ENCODE data around the gene G6PC3.

G6PC3 gene

DNA sequence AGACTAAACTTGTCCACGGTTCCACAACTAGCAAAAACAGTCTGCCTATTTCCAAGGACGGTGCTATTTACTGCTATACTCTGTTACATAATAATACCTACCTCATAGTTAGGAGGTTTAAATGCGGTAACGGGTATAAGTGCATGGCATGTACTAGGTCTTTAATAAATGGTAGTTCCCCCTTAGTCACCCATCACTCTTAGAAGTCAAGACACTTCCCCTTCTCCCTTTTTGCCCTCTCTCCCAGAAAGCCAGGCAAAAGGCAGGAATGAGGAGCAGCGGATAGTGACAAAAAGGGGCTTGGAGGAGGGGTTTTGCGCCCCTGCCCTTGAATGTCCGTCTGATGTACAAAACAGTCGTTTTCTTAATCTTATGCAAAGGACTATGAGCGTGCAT is 3.0 kb upstream of the G6PC3 start:
- Histone ChIP-seq H3K4me3 (ENCODE audit: low read length) (no peak overlapping the region), H2AFZ (ENCODE audit: low read depth, low read length) (no peak overlapping the region), H3K27me3 (ENCODE audit: insufficient read depth, low read length) (no peaks in the 10 kb centered on the region), H3K4me1 (ENCODE audit: insufficient read depth, low read length) (peaks cover 14% of the 10 kb centered on the region), H3K36me3 (ENCODE audit: insufficient read depth, low read length) (peaks cover 16% of the 10 kb centered on the region), H3K9me3 (ENCODE audit: low read length) (no peaks in the 10 kb centered on the region)

GRCh38 chr17:44069974-44070454 is 521 bp upstream of the G6PC3 start:
- Histone ChIP-seq H3K36me3 (ENCODE audit: insufficient read depth, low read length) (peaks cover 15% of the 10 kb centered on the region), H3K4me1 (ENCODE audit: insufficient read depth, low read length) (peaks cover 14% of the 10 kb centered on the region), H3K9me3 (ENCODE audit: low read length) (no peaks in the 10 kb centered on the region), H3K27me3 (ENCODE audit: insufficient read depth, low read length) (no peaks in the 10 kb centered on the region), H2AFZ (ENCODE audit: low read depth, low read length) (no peak overlapping the region), H3K4me3 (ENCODE audit: low read length) (peak overlapping the region; percentile 67)

GRCh38 chr17:44071198-44071520 is 624 bp downstream of the G6PC3 start:
- H3K27me3 ChIP-seq (ENCODE audit: insufficient read depth, low read length), result no peaks in the 10 kb centered on the region
- H3K36me3 ChIP-seq (ENCODE audit: insufficient read depth, low read length), result peaks cover 27% of the 10 kb centered on the region
- H3K4me1 ChIP-seq (ENCODE audit: insufficient read depth, low read length), result peaks cover 10% of the 10 kb centered on the region
- peak overlapping the region; percentile 67 for H3K4me3 ChIP-seq (ENCODE audit: low read length)
- no peak overlapping the region for H2AFZ ChIP-seq (ENCODE audit: low read depth, low read length)
- no peaks in the 10 kb centered on the region for H3K9me3 ChIP-seq (ENCODE audit: low read length)

GRCh38 chr17:44071772-44072171 is 1.2 kb downstream of the G6PC3 start:
- H3K9me3 ChIP-seq (ENCODE audit: low read length), result no peaks in the 10 kb centered on the region
- H2AFZ ChIP-seq (ENCODE audit: low read depth, low read length), result no peak overlapping the region
- H3K36me3 ChIP-seq (ENCODE audit: insufficient read depth, low read length), result peaks cover 33% of the 10 kb centered on the region
- H3K4me1 ChIP-seq (ENCODE audit: insufficient read depth, low read length), result peaks cover 10% of the 10 kb centered on the region
- H3K27me3 ChIP-seq (ENCODE audit: insufficient read depth, low read length), result no peaks in the 10 kb centered on the region
- peak overlapping the region; percentile 67 for H3K4me3 ChIP-seq (ENCODE audit: low read length)

DNA sequence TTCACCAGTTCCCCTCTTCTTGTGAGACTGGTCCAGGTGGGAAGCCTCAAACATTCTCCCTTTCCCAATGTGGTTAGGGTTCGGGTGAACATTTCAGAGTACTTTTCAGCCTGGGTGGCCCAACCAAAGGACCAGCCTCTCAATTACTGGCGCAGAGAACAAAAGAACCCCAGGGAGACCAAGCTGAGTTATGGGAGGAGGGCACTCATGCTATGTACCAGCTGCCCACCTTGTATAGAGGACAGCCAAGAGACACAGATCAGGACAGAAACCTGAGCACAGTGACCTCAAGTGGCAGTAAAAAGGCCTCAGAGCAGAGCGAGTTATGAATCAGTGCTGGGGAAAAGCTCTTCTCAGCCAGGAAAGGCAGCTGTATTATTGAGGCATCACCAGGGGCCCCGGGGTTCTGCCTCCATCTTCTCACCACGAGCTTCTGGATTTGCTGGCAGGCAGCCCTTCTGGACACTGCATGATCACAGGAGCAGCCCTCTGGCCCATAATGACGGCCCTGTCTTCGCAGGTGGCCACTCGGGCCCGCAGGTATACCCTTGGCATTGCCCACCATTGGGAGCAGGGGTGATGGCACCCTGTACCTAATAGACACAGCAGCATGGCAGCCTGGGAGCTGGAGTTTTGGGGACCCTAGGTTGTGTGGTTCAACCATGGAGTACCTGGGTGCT is 3.8 kb downstream of the G6PC3 start:
- Histone ChIP-seq H3K36me3 (ENCODE audit: insufficient read depth, low read length) (peaks cover 51% of the 10 kb centered on the region), H3K4me1 (ENCODE audit: insufficient read depth, low read length) (peaks cover 10% of the 10 kb centered on the region), H3K4me3 (ENCODE audit: low read length) (no peak overlapping the region), H3K27me3 (ENCODE audit: insufficient read depth, low read length) (no peaks in the 10 kb centered on the region), H3K9me3 (ENCODE audit: low read length) (no peaks in the 10 kb centered on the region), H2AFZ (ENCODE audit: low read depth, low read length) (no peak overlapping the region)

GRCh38 chr17:44074911-44075285 is 4.4 kb downstream of the G6PC3 start:
- no peaks in the 10 kb centered on the region for H3K9me3 ChIP-seq (ENCODE audit: low read length)
- H2AFZ ChIP-seq (ENCODE audit: low read depth, low read length), result no peak overlapping the region
- H3K4me1 ChIP-seq (ENCODE audit: insufficient read depth, low read length), result peaks cover 9% of the 10 kb centered on the region
- H3K27me3 ChIP-seq (ENCODE audit: insufficient read depth, low read length), result no peaks in the 10 kb centered on the region
- H3K36me3 ChIP-seq (ENCODE audit: insufficient read depth, low read length), result peaks cover 54% of the 10 kb centered on the region
- no peak overlapping the region for H3K4me3 ChIP-seq (ENCODE audit: low read length)

- Histone ChIP-seq H2AFZ (ENCODE audit: low read depth, low read length) (no peak overlapping the region), H3K9me3 (ENCODE audit: low read length) (no peaks in the 10 kb centered on the region), H3K27me3 (ENCODE audit: insufficient read depth, low read length) (no peaks in the 10 kb centered on the region), H3K4me1 (ENCODE audit: insufficient read depth, low read length) (peaks cover 15% of the 10 kb centered on the region), H3K4me3 (ENCODE audit: low read length) (no peak overlapping the region), H3K36me3 (ENCODE audit: insufficient read depth, low read length) (peaks cover 57% of the 10 kb centered on the region)
Observed at GRCh38 chr17:44075598-44076293, 5.2 kb downstream of the G6PC3 start.

GRCh38 chr17:44076716-44077594 is 6.4 kb downstream of the G6PC3 start:
- H2AFZ ChIP-seq (ENCODE audit: low read depth, low read length), result no peak overlapping the region
- no peak overlapping the region for H3K4me3 ChIP-seq (ENCODE audit: low read length)
- H3K9me3 ChIP-seq (ENCODE audit: low read length), result no peaks in the 10 kb centered on the region
- H3K36me3 ChIP-seq (ENCODE audit: insufficient read depth, low read length), result peaks cover 61% of the 10 kb centered on the region
- no peaks in the 10 kb centered on the region for H3K27me3 ChIP-seq (ENCODE audit: insufficient read depth, low read length)
- peaks cover 14% of the 10 kb centered on the region for H3K4me1 ChIP-seq (ENCODE audit: insufficient read depth, low read length)

- H3K27me3 ChIP-seq (ENCODE audit: insufficient read depth, low read length), result no peaks in the 10 kb centered on the region
- H2AFZ ChIP-seq (ENCODE audit: low read depth, low read length), result no peak overlapping the region
- H3K9me3 ChIP-seq (ENCODE audit: low read length), result no peaks in the 10 kb centered on the region
- peaks cover 67% of the 10 kb centered on the region for H3K36me3 ChIP-seq (ENCODE audit: insufficient read depth, low read length)
- peaks cover 13% of the 10 kb centered on the region for H3K4me1 ChIP-seq (ENCODE audit: insufficient read depth, low read length)
- no peak overlapping the region for H3K4me3 ChIP-seq (ENCODE audit: low read length)
Observed at GRCh38 chr17:44077595-44077909, 7.0 kb downstream of the G6PC3 start.

DNA sequence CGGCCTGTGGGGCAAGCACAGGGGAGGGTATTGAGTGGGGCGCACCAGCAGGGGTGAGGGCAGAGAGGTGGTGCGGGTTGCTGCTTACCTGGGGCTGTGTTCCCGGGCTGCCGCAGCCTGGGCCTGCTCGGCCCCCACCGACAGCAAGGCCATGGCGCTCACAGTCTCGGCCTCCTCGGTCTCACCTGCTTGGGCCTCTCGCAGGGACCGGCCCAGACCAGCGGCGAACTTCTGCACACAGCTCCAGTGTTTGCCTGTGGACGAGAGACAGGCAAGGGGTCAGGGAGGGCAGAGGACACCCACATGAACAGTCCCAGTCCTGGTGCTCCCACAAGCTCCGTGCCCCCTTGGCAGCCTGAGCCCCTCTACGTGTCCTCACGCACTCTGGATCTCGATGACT is 7.9 kb downstream of the G6PC3 start:
- no peaks in the 10 kb centered on the region for H3K27me3 ChIP-seq (ENCODE audit: insufficient read depth, low read length)
- no peak overlapping the region for H3K4me3 ChIP-seq (ENCODE audit: low read length)
- peaks cover 13% of the 10 kb centered on the region for H3K4me1 ChIP-seq (ENCODE audit: insufficient read depth, low read length)
- no peaks in the 10 kb centered on the region for H3K9me3 ChIP-seq (ENCODE audit: low read length)
- H3K36me3 ChIP-seq (ENCODE audit: insufficient read depth, low read length), result peaks cover 75% of the 10 kb centered on the region
- H2AFZ ChIP-seq (ENCODE audit: low read depth, low read length), result no peak overlapping the region

- Histone ChIP-seq H3K4me1 (ENCODE audit: insufficient read depth, low read length) (peaks cover 13% of the 10 kb centered on the region), H3K36me3 (ENCODE audit: insufficient read depth, low read length) (peaks cover 71% of the 10 kb centered on the region), H2AFZ (ENCODE audit: low read depth, low read length) (no peak overlapping the region)
Observed at GRCh38 chr17:44079877-44080821, 9.6 kb downstream of the G6PC3 start.

DNA sequence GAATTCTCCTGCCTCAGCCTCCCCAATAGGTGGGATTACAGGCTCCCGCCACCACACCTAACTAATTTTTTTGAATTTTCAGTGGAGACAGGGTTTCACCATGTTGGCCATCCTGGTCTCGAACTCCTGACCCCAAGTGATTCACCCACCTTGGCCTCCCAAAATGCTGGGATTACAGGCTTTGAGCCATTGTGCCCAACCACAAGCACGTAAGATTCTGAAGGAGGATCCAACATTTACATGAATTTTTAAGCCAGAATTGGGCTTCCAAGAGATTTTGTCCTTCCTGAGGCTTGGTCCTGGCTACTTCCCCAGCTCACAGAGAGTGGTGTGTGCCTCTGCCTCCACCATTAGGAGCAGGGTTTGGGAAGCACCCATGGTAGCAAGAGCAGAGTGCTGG is 11.1 kb downstream of the G6PC3 start:
- Histone ChIP-seq H3K27me3 (ENCODE audit: insufficient read depth, low read length) (no peaks in the 10 kb centered on the region), H2AFZ (ENCODE audit: low read depth, low read length) (no peak overlapping the region), H3K4me1 (ENCODE audit: insufficient read depth, low read length) (peaks cover 21% of the 10 kb centered on the region), H3K9me3 (ENCODE audit: low read length) (no peaks in the 10 kb centered on the region), H3K36me3 (ENCODE audit: insufficient read depth, low read length) (peaks cover 56% of the 10 kb centered on the region), H3K4me3 (ENCODE audit: low read length) (no peak overlapping the region)

More at GRCh38 chr17:44079877-44080821, 9.6 kb downstream of the G6PC3 start:
- H3K9me3 ChIP-seq (ENCODE audit: low read length), result no peaks in the 10 kb centered on the region
- no peaks in the 10 kb centered on the region for H3K27me3 ChIP-seq (ENCODE audit: insufficient read depth, low read length)
- no peak overlapping the region for H3K4me3 ChIP-seq (ENCODE audit: low read length)

Data from neuron (in vitro differentiated cells).